NCI-H1417 (cell line): ENCODE results near the gene IL10RB.
"Not testable (repeated sequence)": the region's sequence is repeated elsewhere in the genome, so short reads cannot be mapped to it uniquely, and the experiment has no call there.

Experiments
- DNase-seq, 3 experiments: peaks; one replicate each; lab custom pipeline; 2025; lab: John Stamatoyannopoulos, UW

The IL10RB gene

DNA sequence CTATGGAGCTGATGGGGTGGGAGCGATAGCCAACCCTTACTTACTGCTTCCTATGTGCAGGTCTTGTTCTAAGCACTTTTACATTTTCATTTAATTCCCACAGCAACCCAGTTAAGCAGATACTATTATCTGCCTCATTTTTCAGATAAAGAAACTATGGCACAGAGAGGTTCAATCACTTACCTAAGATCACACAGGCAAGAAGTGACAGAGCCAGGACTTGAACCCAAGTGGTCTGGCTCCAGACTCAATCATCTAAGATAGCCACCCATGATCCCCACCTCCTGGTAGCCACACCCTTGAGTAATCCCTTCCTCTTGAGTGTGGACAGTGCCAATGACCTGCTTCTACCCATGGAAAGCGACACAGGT, 35.5 kb downstream of the IL10RB start:
- no peak for DNase-seq

DNA sequence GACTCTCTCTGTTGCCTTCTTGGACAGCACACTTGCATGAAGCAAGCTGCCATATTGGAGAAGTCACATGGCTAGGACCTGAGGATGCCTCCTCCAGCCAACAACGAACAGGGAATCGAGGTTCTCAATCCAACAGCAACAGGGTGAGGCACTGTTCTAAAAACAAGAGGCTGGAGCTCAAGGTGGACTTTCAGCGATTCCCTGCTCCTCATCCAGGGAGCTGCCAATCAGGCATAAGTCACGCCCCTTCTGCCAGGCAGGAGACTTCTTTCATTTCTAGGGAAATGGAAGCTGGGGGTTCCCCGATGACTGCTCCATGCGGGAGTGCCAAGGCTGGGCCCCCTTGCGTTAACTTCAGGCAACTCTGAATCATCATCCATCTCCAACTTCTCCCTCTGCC, 35.9 kb downstream of the IL10RB start:
- DNase-seq = no peak

DNA sequence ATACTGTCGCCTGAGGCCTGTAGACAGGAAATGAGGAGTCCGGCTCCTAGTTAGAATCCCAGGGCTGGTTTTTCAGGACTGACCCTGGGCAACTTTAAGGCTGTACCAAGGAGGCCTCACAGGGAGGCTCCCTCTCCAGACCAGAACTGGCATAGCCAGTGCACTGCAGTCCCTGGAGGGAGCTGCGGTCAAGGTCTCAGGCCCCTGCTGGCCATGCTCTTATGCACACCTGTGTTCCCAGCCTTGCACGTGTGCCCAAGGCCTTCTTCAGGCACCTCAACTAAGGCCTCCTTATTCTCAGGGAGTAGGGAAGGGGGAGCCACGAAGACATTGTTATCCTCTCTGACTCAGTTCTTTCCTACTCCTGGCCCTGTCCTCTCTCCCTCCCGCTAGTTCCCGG, 36.6 kb downstream of the IL10RB start:
- no peak for DNase-seq

DNA sequence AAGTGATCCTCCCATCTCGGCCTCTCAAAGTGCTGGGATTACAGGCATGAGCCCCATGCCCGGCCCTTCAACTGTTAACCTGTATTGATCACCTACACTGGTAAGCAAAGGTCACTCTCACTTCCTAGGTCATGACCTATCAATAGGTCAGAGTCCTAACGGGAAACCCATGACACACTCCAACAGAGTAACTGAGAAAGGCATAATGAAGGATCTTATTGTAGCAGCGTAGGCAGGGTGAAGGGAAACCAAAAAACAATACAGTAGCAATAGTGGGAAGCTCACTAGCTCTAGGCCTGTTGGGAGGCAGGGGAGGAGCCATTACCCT, 39.1 kb downstream of the IL10RB start:
- DNase-seq = no peak

DNA sequence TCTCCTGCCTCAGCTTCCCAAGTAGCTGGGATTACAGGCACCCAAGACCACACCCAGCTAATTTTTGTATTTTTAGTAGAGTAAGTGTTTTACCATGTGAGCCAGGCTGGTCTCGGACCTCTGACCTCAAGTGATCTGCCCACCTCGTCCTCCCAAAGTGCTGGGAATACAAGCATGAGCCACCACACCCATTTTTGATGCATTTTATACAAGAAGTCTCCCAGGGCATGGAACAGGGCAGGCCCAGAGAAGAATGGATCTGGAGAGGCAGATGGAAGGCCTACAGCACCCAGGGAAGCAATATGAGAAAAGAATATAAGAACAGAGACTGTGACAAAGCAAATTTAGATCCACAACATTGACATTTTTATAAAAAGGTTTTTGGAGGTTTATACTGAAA, 39.8 kb downstream of the IL10RB start:
- no peak for DNase-seq

DNA sequence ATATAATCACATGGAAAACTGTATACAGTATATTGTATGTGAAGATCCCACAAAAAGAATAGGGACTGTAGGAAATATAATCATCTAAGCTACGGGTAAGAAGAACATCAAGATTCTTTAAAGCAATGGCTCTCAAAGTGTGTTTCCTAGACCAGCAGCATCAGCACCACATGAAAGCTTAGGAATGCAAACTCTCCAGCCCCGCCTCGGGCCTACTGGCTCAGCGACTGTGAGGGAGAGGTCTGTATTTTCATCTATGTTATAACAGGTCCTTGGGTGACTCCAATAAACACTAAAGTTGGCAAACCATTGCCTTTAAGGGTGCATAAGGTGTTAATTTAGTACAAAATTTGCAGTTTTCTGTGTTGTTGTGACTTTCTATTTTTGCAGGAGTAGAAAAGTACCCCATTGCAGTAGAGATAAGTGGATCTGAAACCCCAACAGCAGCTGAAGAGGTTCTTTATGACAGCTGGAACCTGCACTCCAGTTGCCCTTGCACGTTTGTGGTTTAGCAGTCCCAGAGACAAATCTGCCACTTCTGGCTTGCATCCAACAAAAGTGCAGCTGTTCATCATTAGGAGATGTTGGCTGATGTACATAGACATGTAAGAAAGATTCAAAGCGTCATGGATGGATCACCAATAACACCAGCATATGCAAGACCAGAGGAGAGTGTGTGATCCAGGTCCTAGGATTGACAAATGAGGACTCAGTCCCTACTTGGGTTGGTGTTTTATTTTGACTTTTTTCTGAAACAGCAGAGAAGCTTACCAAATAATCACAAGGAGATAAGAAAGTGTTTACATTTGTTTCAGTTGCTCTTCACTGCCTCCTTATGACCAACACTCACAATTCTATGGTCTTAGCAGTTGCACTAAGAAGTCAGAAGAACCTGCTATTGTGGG, 42.7 kb downstream of the IL10RB start:
- peak; percentile 23 to 98 (median 72) for DNase-seq

DNA sequence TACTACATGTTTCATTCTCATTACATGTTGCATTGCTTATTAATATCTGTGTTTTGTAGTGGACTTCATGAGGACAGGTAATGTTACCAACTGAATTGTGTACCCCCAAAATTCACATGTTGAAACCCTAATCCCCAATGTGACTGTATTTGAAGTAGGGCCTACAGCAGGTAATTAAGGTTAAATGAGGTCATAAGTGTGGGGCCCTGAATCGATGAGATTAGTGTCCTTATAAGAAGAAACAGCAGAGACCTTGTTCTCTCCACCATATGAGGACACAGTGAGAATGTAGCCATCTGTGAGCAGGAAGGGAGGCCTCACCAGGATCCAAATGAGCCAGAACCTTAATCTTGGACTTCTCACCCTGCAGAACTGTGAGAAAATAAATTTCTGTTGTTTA, 43.6 kb downstream of the IL10RB start:
- no peak for DNase-seq

DNA sequence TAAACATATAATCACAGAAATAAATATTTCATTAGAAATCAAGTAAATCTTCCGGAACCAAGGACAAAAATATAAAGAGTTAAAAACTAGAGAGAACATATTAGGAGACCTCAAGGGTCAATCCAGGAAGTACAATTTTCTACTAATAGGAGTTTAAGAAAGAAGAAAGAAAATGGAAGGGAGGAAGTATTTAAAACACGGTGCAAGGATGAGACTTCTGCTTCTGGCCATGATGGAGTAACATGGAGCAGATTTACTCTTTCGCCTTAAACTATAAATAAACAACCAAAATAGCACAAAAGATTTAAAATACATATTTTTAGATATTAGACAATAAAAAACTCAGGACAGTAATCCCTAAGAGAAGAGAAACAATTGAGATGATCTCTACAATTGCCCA, 46.0 kb downstream of the IL10RB start:
- DNase-seq = no peak

DNA sequence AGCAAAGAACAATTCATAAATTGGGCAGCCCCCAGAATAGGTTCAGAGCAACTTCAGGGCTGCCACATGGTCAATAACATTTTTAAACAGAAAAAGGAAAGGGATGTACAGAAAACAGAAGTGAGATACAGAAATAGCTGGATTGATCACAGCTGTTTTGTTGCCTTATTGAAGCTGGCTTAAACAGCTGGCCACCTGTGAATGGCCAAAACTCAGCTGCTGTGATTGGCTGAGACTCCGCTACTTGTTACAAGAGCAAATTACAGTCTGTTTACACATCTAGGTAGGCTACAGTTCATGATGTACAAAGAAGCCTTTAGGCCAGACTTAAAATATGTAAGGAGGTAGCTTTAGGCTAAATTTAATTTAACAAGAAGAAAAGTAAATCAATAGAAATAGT, 47.0 kb downstream of the IL10RB start:
- DNase-seq = no peak

DNA sequence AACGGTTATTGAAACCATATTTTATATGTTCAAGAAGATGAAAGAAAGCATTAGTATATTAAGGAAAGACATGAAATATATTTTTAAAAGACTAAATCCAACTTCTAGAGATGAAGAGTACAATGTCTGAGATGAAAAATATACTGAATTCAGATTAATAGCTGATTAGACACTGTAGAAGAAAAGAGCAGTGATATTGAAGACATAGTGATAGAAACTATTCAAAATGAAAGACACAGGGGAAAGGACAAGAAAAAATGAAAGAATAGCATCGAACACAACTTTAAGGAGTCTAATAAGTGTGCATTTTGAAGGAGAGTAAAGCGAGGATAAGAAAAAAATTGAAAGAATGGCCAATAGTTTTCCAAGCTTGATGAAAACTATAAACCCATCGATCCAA, 47.4 kb downstream of the IL10RB start:
- no peak for DNase-seq

DNA sequence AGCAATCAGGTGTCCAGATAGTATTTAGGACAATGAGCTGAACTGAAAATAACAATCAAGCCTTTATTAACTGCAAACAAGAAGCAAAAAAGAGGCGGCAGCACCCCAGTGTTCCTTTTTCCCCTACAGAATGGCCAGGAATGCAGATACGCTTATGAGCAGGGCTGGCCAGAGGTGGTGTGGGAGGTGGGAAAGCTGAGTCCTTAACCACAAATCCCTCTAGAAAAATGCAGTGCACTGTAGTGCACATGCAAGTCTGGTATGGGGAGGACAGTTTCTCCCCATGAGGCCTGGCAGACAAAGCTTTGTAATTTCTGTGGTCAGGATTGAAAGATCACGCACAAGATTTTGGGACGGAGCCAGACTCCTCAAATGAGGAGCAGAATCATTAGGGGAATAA, 47.9 kb downstream of the IL10RB start:
- no peak for DNase-seq

DNA sequence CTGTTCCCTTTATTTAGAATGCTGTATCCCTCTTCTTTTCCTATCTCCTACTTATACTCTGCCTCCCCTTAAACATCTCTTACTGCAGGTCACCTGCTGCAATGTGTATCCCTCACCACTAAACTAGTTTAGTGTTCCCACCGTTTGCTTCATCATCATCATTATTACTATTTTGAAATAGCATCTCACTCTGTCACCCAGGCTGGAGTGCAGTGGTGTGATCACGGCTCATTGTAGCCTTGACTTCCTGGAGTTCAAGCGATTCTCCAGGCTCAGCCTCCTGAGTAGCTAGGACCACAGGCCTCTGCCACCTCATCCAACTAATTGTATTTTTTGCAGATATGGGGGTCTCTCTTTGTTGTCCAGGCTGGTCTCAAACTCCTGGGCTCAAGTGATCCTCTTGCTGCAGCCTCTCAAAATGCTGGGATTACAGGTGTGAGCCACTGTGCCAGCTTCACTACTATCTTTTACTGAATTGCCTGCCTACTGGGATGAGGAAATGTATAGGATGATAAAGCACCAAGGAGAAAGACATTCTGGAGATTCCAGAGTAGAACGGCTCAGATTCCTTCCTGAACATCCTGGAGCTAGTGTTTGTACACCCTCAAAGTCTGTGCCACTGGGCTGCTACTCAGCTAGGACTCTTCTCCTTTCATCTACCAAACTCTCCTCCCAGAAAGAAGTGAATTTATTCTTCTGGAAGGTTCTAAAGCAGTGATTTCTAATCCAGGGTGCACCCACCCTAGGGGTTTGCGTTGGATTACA, 50.0 kb downstream of the IL10RB start:
- no peak for DNase-seq

DNA sequence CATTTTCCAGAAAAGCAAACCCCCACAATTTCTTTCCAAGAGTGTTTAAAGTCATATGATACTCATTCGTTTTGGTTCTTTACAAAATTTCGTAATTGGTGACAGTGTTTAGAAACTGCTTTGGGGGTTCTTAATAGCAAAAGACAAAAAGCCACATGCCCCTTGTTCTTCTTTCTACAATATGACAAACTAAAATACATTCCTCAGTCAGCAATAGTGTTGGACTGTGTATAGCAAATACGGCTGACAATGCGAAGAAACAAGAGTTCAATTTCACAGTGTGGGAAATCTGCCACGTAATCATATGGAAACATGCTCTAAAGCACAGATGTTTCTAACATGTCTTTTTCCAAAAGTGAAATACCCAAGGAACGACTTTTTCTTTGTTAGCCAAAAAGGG, 51.0 kb downstream of the IL10RB start:
- no peak for DNase-seq

DNA sequence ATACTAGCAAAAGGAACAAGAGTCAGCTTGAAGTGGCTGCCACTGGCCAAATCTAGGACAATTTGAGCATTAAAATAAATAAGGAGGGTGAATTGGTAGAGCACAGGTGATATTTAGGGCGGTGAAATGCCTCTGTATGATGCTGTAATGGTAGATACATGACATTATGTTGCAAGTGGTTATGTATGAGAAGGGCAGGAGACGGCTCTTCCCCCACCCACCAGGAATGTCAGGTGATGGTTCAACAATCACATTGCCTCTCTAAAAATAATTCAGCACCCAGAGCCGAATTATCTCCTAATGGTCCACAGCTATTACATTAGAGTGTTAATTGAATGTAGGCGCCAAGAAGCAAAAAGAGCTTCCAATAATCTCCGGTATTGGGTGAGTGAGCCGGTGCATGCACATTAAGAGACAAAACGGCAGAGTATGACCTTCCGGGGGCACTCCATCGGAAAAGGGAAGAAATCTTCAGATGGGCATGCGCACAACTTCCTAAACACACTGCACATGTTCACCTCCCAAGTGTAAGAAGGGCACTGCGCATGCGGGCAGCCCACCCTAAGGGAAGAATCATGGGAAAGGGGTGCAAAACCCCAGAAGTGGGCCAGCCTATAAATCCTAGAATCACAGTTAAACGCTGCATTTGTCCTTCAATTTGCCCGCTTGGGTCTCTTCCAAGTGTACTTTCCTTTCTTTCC, 51.8 kb downstream of the IL10RB start:
- DNase-seq = no peak

DNA sequence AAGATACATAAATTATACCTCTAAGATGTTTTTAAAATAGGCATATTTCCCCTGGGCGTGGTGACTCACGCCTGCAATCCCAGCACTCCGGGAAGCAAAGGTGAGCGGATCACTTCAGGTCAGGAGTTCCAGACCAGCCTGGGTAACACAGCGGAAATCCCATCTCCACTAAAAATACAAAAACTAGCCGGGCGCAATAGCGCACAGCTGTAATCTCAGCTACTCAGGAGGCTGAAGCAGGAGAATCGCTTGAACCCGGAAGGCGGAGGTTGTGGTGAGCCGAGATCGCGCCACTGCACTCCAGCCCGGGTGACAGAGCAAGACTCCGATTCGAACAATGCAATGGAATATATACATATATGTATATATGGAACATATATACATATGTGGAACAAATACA, 54.8 kb downstream of the IL10RB start:
- DNase-seq = not testable (repeated sequence)

DNA sequence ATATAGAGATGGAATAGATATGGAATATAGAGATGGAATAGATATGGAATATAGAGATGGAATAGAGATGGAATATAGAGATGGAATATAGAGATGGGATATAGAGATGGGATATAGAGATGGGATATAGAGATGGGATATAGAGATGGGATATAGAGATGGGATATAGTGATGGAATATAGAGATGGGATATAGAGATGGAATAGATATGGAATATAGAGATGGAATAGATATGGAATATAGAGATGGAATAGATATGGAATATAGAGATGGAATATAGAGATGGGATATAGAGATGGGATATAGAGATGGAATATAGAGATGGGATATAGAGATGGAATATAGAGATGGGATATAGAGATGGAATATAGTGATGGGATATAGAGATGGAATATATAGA, 57.4 kb downstream of the IL10RB start:
- DNase-seq = not testable (repeated sequence)

DNA sequence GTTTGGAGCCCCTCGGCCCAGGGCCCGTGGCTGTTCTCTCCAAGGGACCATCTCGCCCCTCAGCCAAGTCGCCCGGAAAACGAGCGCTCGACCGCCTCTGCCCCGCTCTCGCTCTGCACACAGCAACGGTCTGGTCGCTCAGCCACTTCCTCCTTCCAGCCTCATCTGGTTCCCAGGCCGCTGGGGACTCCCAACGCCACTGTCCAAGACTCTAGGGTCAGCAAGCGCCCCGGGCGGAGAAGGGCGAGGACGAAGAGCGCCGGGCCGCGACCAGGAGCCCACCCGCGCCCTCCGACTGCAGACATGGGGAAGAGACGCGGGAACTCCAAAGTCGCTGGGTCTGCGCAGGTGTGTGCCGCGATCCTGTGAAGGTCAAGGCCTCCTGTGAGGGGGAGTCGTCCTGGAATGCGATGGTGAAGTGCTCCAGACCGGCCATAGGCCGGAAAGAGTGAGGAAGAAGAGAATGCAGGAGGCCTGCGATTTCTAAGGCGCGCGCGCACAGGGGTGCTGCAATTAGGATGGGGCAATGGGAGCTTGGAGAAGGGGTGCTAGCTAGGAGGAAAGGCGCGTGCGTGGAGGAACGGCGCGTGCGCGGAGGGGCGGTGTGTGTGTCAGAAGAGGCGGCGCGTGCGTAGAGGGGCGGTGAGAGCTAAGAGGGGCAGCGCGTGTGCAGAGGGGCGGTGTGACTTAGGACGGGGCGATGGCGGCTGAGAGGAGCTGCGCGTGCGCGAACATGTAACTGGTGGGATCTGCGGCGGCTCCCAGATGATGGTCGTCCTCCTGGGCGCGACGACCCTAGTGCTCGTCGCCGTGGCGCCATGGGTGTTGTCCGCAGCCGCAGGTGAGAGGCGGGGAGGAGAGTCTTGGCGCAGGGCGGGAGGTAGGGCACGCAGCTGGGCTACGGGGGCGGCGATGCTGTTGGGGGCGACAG, 58.4 kb downstream of the IL10RB start, which contains the start of gene IFNAR1:
Gene IFNAR1 (plus strand): TSS at position 680 of the 931 bp plus-strand sequence. CDS start 86 bp downstream, at position 766.
- DNase-seq = peak; percentile 99 to 100 (median 99)

DNA sequence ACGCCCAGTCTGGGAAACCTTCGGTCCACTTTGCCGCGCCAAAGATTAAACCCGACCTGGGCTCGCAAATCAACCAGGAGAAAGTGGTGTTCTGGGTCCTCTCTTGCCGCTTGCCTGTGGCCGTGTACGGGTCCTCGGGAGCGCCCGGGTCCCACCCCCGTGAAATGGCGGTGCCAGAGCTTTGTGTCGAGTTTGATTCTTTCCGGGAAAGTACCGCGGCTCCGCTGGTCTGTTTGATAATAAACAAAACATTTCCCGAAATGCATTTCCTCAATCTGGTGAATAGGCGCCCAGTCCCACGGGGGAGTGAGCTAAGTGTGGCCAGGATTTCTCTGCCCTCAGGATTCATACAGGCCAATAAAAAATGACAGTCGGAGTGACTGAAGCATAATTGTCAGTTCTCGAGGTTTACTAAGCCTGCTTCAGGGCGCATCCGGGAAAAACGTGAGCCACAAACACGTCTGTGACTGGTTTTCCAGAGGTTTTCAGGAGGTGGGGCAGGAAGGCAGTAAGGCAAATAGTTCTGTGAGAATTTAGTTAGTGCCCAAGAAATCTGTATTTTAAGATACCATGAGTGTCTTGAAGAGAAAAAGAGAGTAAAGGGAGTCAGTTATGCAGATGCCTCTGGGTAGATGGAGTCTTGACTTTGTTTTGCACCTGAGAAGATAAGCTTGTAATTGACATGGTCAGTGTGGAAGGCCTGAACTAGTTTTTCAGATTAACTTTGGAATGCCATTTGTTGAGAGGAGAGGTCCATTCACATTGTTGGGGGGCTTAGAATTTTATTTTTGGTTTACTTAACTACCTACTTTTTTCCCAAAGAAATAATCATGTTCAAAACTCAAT, 59.3 kb downstream of the IL10RB start:
- peak; percentile 78 to 91 (median 88) for DNase-seq

DNA sequence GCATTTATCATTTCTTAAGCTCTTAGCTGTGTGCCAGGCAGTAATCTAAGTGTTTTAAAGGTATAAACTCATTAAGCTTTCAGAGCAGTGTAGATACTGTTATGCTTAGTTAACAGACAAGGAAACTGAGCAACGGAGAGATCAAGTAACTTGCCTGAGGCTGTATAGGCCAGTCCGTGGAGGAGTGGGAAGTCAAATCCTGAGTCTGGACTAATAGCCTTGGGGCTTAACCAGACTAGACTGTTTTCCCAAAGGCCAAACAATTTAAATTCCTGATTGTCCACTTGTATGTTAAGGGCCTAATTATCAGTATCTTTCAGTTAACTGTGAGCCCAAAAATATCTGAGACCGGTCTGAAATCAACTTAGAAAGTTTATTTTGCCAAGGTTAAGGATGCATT, 61.2 kb downstream of the IL10RB start:
- no peak for DNase-seq

DNA sequence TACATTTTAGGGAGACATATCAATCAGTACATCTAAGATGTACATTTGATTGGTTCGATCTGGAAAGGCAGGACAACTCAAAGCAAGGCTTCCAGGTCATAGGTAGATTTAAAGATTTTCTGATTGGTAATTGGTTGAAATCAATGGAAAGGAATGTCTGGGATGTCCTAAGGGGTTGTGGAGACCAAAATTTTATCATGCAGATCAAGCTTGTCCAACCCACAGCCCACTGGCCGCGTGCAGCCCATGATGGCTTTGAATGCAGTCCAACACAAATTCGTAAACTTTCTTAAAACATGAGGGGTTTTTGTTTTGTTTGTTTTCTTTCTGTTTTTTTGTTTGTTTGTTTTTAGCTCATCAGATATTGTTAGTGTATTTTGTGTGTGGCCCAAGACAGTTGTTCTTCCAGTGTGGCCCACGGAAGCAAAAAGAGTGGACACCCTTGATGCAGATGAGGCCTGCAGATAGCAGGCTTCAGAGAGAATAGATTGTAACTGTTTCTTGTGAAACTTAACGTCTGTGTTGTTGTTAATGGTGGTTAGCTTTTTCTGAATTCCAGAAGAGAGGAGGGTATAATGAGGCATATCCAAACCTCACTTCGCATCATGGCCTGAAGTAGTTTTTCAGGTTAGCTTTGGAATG, 61.7 kb downstream of the IL10RB start:
- no peak for DNase-seq
